Esophagus muscularis mucosa (tissue), 4 donors: ENCODE data around the gene UNC119B.

Experiments used
- EP300 ChIP-seq: sonication (generic); formaldehyde crosslinking; IDR thresholded peaks from one replicate; pipeline ENCODE4 v1.6.1; 2017; ENCODE audit warnings: antibody characterized with exemption
- POLR2A ChIP-seq: fragments of 450-650 bp; IDR thresholded peaks from one replicate; pipeline ENCODE4 v1.6.1; 2017; ENCODE audit warnings: antibody characterized with exemption, moderate library complexity, mild to moderate bottlenecking, low read depth
- POLR2AphosphoS5 ChIP-seq, 2 donors: sonication (generic); formaldehyde crosslinking; IDR thresholded peaks; one replicate each; pipeline ENCODE4 v1.6.1; 2017; ENCODE audit warnings: antibody characterized with exemption in 2 of 2
- TF ChIP-seq, protein P1 (sequence below), 3 experiments: fragments of 200-600 bp in 2 of 3; fragments of 450-650 bp in 1 of 3; sonication (generic) in 2 of 3; IDR thresholded peaks; one replicate each; pipeline ENCODE4 v1.5.1; 2017 to 2019; ENCODE audit warnings: antibody characterized with exemption in 3 of 3, mild to moderate bottlenecking in 2 of 3, moderate library complexity in 1 of 3

DNA sequence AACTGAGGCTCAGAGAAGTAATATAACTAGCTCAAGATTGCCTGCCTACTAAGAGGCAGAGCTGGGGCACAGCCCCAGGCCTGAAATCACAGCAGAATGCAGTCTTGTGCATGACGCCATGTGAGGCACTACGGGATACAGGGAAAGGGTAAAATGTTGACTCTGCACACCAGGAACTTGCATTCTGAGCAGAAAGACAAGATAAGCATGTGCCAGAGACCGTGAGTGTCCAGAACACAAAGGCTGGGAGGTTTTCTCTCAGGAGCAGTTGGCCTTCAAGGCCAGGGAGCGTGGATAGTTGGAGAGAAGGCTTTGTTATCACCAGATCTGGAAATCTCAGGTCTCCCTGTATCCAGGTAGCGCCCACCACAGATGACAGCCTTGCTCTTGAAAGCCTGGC, 46.5 kb upstream of the UNC119B start:
- TF ChIP-seq, protein P1, sequence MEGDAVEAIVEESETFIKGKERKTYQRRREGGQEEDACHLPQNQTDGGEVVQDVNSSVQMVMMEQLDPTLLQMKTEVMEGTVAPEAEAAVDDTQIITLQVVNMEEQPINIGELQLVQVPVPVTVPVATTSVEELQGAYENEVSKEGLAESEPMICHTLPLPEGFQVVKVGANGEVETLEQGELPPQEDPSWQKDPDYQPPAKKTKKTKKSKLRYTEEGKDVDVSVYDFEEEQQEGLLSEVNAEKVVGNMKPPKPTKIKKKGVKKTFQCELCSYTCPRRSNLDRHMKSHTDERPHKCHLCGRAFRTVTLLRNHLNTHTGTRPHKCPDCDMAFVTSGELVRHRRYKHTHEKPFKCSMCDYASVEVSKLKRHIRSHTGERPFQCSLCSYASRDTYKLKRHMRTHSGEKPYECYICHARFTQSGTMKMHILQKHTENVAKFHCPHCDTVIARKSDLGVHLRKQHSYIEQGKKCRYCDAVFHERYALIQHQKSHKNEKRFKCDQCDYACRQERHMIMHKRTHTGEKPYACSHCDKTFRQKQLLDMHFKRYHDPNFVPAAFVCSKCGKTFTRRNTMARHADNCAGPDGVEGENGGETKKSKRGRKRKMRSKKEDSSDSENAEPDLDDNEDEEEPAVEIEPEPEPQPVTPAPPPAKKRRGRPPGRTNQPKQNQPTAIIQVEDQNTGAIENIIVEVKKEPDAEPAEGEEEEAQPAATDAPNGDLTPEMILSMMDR (IDR thresholded peaks at IDR 0.05) = no peak
- TF ChIP-seq POLR2AphosphoS5 (IDR thresholded peaks at IDR 0.05) (no peak), POLR2A (no peak), EP300 (no peak)
